GM06990 (cell line): ENCODE results near the gene NAA35.
A peak's percentile ranks its signal among the peaks of the same experiment; 100 is the strongest.
"Not testable (repeated sequence)": the region's sequence is repeated elsewhere in the genome, so short reads cannot be mapped to it uniquely, and the experiment has no call there.

ENCODE experiments used
- DNase-seq: peaks from one replicate; pipeline ENCODE4 v3.0.0-alpha.2; 2011; ENCODE audit not compliant: insufficient read length; ENCODE audit errors: extremely low read depth
- H3K27me3 ChIP-seq: replicated peaks from 2 replicates; pipeline ENCODE4 v1.6.0; 2011; ENCODE audit warnings: low read length; ENCODE audit not compliant: control insufficient read depth, insufficient read depth
- H3K36me3 ChIP-seq: 2 replicates; pipeline ENCODE4 v1.5.1; 2011; ENCODE audit warnings: low read length; ENCODE audit not compliant: control insufficient read depth, insufficient read depth
- H3K4me3 ChIP-seq: replicated peaks from 2 replicates; pipeline ENCODE4 v1.5.1; 2011; ENCODE audit warnings: low read depth, mild to moderate bottlenecking, control low read depth, low read length
- CTCF ChIP-seq: IDR thresholded peaks from 2 replicates; pipeline ENCODE4 v1.5.1; 2011; ENCODE audit warnings: low read length, control low read depth, mild to moderate bottlenecking, inconsistent platforms; ENCODE audit not compliant: insufficient read depth, poor library complexity, severe bottlenecking

Gene NAA35

GRCh38 chr9:85925493-85925892, 15.5 kb upstream of the NAA35 start:
- TF ChIP-seq CTCF: no peak
- no peak for DNase-seq
- Histone ChIP-seq H3K27me3 (no peaks in the 10 kb centered on the region), H3K4me3 (no peak overlapping the region), H3K36me3 (no peaks in the 10 kb centered on the region)

- no peak for DNase-seq
- TF ChIP-seq CTCF: no peak
Observed at GRCh38 chr9:85927076-85927475, 13.9 kb upstream of the NAA35 start.

DNA sequence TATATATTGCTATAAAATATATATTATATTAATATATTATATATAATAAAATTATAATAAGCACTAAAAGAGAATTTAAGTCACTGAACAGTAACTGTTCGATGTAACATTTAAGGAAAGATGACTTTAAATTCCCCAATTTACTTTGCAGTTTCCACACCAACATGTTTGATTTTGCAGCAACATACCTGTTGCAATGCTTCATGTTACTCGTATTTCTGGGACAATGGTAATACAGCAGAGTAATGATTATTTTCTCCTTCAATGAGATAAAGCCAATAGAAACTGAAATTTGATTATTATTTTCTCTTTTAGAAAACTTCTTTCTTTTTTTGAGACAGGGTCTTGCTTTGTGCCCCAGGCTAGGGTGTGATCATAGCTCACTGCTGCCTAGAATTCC, 9.5 kb upstream of the NAA35 start:
- Histone ChIP-seq H3K4me3 (no peak overlapping the region), H3K27me3 (no peaks in the 10 kb centered on the region), H3K36me3 (no peaks in the 10 kb centered on the region)
- TF ChIP-seq CTCF: no peak
- DNase-seq: no peak

More at GRCh38 chr9:85927076-85927475, 13.9 kb upstream of the NAA35 start:
- Histone ChIP-seq H3K36me3 (no peaks in the 10 kb centered on the region), H3K27me3 (no peaks in the 10 kb centered on the region), H3K4me3 (no peak overlapping the region)

DNA sequence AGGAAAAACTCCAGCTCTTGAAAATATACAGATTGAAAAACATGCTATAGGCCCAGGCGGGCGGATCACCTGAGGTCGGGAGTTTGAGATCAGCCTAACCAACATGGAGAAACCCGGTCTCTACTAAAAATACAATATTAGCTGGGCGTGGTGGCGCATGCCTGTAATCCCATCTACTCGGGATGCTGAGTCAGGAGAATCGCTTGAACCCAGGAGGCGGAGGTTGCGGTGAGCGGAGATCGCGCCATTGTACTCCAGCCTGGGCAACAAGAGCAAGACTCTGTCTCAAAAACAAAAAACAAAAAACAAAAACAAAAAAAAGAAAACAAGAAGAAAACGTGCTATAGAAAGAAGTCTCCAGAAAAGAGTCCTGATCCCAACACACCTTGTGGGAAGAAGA, 5.0 kb upstream of the NAA35 start:
- H3K4me3 ChIP-seq: not testable (repeated sequence)

DNA sequence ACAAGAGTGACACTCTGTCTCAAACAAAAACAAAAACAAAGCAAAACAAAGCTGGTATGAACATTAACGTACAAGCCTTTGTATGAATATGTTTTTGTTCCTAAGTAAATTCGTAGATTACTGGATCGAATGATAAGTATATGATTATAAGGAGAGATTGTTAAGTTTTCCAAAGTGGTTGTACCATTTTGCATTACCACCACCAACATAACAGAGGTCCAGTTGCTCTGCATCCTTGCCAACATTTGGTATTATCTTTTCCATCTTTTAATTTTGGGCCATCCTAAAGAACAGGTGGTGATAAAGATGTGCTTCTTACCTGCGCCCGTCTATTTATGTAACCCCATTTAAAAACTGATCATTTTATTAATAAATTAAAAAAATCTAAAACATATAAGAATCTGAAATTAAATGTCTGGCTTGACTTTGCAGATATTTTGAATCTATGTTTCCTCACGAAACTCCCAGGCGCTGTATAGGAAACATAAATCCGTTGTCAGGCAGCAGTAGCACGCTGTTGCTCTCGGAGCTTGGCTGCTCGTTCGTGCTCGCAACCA, 593 bp upstream of the NAA35 start:
- H3K4me3 ChIP-seq: peak overlapping the region; percentile 46
- no peaks in the 10 kb centered on the region for H3K36me3 ChIP-seq
- DNase-seq: no peak
- no peak for TF ChIP-seq CTCF
- no peaks in the 10 kb centered on the region for H3K27me3 ChIP-seq

More for the DNA sequence above, 5.0 kb upstream of the NAA35 start:
- DNase-seq, H3K36me3 ChIP-seq, H3K27me3 ChIP-seq: not testable (repeated sequence)

- no peak for TF ChIP-seq CTCF
- H3K4me3 ChIP-seq: peak overlapping the region; percentile 96
- DNase-seq: no peak
- H3K36me3 ChIP-seq: peaks cover 3% of the 10 kb centered on the region
- H3K27me3 ChIP-seq: no peaks in the 10 kb centered on the region
Observed at GRCh38 chr9:85941622-85941940, 635 bp downstream of the NAA35 start.
